Measurements from ENCODE around the gene DNAH7.

The DNAH7 gene

GRCh38 chr2:196076778-196077568, 8.3 kb upstream of the DNAH7 start:
- DNase-seq, result no peak

DNA sequence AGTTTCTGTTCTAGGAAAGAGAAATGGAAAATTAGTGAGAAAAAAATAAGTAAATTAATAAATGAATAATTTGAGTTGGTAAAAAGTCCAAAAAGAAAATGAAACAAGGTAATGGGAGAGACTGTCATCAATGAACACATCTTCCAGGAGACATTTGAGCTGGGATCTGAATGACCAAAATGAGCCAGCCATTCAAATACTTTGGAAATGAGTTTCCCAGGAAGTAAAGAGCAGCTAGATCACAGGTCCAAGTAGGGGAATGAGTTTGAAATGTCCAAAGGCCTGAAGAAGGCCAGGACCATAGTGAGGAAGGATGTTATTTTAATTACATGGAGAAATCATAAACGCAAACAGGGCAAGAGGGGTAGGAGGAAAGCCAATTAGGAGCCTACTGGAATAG, 6.6 kb upstream of the DNAH7 start:
- peak; percentile 32 for DNase-seq

DNA sequence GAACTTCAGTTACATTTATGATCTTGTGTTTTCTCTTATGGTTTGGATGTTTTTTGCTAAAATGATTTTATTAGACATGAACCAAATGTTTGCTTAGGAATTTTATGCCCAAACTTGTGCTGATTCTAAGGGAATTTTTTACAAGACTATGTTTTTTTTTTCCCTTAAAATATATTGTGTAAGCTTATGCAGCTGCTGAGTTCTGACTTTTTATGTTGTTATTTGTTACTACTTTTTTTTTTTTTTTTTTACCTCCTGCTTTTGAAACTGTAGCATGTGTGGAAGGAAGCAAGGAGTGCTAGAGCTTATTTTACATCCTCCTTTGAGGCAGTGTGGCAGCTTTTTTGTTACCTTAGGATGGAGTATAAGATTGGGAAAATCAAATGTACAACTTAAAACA, 6.0 kb upstream of the DNAH7 start:
- DNase-seq, result no peak

- DNase-seq, result no peak
Observed at GRCh38 chr2:196073521-196073920, 4.9 kb upstream of the DNAH7 start.

GRCh38 chr2:196067088-196067382, 1.6 kb downstream of the DNAH7 start:
- no peak for DNase-seq

- peak; percentile 37 for DNase-seq
Observed at GRCh38 chr2:196066291-196067087, 2.1 kb downstream of the DNAH7 start.

- no peak for DNase-seq
Observed at GRCh38 chr2:196063773-196064172, 4.9 kb downstream of the DNAH7 start.

- no peak for DNase-seq
Observed at GRCh38 chr2:196059491-196059960, 9.1 kb downstream of the DNAH7 start.

GRCh38 chr2:196054631-196055030, 14.0 kb downstream of the DNAH7 start:
- DNase-seq, result no peak

- DNase-seq, result peak; percentile 19
Observed at GRCh38 chr2:196046123-196046917, 22.3 kb downstream of the DNAH7 start.

GRCh38 chr2:196041786-196042185, 26.9 kb downstream of the DNAH7 start:
- DNase-seq, result no peak

DNA sequence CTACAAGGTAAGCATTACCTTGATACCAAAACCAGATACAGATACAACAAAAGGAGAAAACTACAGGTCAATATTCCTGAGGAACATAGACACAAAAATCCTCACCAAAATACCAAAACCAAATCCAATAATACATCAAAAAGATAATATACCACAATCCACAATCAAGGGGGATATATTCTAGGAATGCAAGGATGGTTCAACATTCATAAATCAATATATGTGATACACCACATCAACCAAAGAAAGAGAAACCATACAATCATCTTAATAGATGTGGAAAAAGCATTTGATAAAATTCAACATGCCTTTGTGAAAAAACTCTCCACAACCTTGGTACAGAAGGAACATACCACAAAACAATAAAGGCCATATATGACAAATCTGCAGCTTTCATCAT, 28.4 kb downstream of the DNAH7 start:
- no peak for DNase-seq

DNA sequence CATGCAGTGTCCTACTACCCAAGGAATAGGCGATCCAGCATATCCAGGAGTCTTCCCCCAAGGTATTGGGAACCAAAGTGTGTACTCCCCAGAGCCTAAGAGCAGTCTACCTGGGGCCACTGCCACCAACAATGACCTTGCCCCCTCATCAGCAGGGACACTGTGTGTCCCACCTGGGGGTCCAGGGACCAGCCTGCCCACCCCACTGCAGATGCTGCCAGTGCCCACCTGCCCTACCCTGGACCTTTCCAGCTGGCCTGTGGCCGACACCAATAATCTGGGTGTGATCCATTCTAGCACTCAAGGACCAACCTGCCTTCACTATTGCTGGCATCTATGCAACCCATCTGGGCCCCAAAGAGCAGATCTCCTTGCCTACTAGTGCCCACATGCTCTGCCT, 32.2 kb downstream of the DNAH7 start:
- DNase-seq, result no peak

GRCh38 chr2:196018037-196018436, 50.6 kb downstream of the DNAH7 start:
- no peak for DNase-seq

- no peak for DNase-seq
Observed at GRCh38 chr2:196012314-196012713, 56.3 kb downstream of the DNAH7 start.

GRCh38 chr2:196000551-196000950, 68.1 kb downstream of the DNAH7 start:
- no peak for DNase-seq

GRCh38 chr2:195998070-195998469, 70.6 kb downstream of the DNAH7 start:
- no peak for DNase-seq

DNA sequence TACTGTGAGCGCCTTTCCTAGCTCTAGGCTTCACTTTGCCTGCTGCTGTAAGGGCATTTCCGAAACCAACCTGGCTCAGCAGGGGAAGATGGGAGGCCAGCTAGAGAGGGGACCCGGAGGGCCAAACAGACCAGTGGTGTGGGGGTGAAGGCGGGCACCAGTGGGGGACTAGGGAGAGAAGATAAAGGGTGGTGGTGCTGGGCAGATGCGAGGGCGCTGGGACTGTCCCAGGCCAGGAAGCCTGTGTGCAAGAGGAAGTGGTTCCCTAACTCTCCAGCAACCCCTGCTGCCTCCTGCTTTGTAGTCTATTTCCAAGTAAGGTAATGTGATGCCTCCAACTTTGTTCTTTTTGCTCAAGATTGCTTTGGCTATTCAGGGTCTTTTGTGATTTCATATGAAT, 73.1 kb downstream of the DNAH7 start:
- no peak for DNase-seq

- DNase-seq, result no peak
Observed at GRCh38 chr2:195993623-195994022, 75.0 kb downstream of the DNAH7 start.

GRCh38 chr2:195985741-195986140, 82.9 kb downstream of the DNAH7 start:
- DNase-seq, result no peak

DNA sequence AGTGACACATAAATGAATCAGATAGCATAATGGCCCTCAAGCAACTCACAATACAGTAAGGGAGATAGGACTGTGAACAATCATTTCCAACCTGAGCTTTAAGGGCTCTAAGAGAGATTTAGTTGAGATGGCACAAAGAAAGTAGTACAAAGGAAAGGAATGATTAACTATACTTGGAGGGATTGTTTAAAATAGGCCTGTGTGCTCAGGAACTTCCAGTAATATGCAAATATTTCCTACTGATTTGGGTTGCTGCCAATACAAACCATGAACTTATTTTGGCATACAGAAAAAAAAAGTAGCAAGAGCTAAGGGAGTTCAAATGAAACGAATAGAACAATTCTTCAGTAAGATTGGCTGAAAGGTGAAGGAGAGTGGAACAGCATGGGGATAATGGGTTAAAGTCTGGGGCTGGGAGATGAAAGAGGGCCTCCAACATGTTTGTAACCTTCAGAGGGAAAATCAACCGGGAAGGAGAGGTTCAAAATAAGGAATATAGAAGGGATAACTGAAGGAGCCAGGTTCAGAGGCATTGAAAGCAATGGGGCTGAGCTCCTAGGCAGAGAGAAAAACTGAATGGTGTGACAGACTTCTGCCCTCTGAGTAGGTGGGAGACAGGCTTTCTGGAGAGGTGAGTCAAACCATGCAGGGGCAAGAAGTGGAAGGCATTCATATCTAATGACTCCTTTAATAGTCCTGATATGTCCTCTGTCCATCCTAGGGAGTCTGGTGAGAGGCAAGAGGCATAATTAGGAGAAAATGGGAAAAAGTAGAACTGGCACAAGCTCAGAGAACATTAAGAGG, 83.5 kb downstream of the DNAH7 start:
- peak; percentile 5 for DNase-seq

GRCh38 chr2:195967336-195967735, 101.3 kb downstream of the DNAH7 start:
- DNase-seq, result no peak

- no peak for DNase-seq
Observed at GRCh38 chr2:195961873-195962272, 106.8 kb downstream of the DNAH7 start.

Measured in fibroblast of skin of right biceps (primary cell).